HG03558 (cell line): ENCODE data around the gene STAMBPL1.
"Not testable (repeated sequence)": the region's sequence is repeated elsewhere in the genome, so short reads cannot be mapped to it uniquely, and the experiment has no call there.

Experiments used
- ATAC-seq: cut with Tn5 transposase; IDR thresholded peaks from one replicate; pipeline ENCODE4 v1.9.1; 2021; ENCODE audit warnings: moderate number of reproducible peaks; ENCODE audit not compliant: unreplicated experiment; ENCODE audit errors: extremely low read depth

Gene STAMBPL1

DNA sequence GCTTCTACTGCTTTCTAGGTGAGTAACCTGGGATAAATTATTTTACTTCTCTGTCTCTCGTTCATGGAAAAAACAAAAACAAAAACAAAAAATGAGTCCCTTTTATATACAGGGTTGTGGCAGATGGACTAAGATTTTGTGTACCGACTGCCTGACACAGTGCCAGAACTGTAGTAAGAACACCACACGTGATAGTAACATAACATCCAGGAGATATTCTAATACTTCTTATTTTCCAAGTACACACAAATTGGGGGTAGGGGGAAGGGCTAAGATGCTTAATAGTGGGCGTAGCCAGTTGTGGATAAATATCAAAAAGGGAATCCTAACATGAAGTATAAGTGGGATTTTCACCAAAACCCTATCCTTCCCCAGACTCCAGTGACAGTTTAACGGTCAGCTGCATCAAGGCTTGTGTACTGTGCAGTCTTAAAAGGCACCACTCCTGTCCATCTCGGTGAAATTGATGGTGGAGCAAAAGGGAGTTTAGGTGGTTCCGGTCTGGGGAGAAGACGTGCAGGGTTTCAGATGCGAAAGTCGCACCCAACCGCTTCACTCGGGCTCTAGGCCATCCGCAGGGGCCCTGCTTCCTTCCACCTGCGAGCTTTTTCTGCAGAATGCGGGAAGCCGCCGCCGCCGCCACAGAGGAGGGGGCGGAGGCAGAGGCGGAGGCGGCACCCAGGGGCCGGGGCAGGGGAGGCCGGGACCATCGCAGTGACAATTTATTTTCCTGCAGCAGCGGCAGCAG is at the start of gene STAMBPL1:
Gene STAMBPL1, plus strand, starts transcription at position 712 of the 748 bp plus-strand sequence. CDS start 21,464 bp downstream, outside the sequence.
- peak; percentile 18 for ATAC-seq

DNA sequence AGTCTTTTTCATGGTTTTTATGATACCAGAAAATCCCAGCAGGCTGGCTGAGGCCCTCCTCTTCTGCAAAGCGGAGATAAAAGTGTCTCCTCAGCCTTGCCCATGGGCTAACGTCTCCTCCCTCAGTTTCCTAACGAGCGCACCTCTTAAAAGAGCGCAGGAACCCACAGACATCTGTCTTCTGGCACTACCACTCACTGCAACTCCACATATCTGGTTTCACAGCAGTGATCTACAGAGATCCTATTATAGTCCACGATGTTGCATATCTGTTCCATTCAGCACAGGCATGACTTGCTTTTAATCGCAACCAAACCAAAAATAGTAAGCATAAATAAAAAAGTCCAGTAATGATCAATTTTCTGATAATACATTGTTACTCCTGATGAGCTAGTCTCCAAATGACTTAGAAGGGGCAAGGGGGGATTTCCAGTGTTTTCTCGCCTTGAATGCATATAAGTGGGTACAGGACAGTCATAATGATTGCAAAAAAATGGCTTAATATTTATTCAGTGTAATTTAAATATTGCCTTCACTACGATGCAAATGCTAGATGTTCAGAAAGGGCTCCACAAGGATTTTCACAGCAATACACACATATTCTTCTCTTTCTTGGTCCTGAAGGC is 49.3 kb upstream of the STAMBPL1 start:
- ATAC-seq = no peak

DNA sequence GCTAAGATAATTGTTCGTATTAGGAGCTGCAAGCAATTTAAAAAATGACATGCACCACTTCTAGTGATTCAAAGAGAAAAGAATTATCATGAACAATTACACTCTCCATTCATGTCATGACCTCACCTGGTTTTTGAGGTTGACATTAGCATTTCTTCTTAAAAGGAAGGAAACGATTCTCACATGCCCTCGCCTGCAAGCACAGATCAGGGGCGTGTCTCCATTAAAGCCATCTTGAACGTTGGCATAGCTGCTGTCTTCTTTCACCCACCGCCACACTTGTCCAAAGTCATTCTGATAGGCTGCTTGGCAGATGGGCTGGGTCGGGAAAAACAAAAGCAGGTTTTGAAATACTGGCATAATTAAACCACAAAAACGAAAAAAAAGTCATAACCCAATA is 48.3 kb upstream of the STAMBPL1 start:
- ATAC-seq = no peak

DNA sequence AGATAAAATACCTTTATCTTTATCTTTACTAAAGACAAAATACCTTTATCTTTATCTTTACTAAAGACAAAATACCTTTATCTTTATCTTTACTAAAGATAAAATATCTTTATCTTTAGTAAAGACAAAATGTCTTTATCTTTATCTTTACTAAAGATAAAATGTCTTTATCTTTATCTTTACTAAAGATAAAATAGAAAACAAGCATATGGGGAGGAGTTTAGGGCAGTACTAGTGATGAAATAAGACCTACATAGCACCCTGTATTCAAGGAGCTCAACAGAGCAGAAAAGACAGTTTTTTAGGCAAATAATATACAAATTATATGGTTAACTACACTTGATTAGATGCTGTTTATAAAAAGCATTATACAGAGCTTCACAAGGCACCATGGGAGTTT is 47.7 kb upstream of the STAMBPL1 start:
- ATAC-seq = no peak

DNA sequence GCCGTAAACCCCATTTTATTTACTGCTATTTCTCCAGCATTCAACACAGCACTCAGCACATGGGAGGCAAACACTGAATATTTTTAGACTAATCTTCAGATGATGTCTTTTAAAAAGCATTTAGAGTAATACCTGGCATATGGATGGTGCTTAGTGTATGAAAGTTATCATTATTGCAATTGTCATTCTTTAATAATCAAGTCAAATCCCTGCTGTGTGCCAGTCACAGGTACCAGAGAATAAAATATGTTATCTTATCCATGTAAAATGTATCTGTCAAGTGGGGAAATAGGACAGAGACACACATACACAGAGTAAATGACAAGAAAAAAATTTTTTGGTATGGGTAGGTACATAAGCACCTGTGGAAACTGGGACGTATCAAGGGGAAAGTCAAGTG is 46.9 kb upstream of the STAMBPL1 start:
- no peak for ATAC-seq

DNA sequence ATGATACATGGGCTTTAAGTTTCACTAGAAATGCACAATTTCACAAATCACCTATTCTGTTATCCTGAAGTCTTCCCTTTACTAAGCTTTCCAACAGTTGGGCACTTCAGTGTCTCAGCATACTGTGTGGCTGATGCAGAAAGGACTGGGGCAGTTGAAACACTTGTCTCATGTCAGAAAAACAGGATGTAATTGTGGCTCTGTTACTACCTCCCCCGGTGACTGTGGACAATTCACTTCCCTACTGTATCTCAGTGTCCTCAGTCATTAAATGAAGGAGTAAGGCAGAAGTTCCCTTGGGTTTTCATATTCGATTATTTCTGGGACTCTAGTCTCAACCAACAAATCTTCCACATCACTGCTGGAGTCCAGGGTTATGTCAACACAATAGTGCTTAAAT is 46.3 kb upstream of the STAMBPL1 start:
- ATAC-seq = no peak

DNA sequence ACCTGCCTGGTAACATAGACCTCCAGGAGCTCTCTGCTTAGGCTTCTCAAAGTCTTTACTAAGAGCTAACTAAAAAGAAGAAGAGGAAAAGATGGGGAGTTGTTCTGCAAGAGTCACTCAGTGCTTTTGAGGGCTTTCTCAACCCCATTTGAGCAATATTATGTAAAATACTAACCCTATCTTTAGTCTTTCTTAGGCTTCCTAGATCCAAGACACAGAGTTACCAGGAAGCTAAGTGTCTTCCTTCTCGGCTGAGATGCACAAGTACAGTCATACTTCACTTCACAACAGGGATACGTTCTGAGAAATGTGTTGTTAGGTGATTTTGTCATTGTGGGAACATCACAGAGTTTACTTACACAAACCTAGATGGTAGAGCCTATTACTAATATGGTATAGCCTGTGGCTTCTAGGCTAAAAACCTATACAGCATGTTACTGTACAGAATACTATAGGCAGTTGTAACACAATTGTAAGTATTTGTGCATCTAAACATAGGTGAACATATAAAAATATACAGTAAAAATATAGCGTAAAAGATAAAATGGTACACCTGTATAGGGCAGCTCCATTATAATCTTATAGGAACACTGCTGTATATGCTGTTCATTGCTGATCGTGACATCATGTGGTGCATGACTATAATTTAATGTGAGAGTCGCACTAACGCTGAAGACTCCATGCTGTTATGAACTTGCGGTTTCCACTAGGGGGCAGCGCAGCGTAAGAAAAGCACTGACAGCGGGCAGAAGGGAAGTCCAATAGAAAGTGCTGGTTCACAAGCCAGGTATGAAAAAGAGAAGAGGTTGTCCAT is 44.7 kb upstream of the STAMBPL1 start:
- ATAC-seq = no peak

DNA sequence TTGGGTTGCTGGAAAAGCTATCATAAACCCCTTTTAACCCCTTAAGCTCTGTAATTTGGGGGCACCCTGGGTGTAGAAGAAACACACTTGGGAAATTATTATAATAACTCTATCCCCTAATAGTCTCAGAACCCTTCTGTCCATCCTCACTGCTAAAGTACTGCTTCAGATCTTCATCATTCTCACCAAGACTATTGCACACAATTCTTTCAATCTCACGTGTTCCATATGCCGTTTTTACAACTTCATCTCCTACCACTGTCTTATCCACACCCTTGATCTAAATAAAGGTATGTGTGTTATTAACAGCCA is 44.2 kb upstream of the STAMBPL1 start:
- no peak for ATAC-seq

DNA sequence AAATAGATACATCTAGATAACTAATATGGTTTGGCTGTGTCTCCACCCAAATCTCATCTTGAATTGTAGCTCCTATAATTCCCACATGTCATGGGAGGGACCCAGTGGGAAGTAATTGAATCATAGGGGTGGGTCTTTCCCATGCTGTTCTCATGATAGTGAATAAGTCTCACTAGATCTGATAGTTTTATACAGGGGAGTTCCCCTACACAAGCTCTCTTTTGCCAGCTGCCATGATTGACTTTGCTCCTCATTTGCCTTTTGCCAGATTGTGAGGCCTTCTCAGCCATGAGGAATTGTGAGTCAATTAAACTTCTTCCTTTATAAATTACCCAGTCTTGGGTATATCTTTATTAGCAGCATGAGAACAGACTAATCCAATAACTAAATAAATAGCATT is 42.4 kb upstream of the STAMBPL1 start:
- not testable (repeated sequence) for ATAC-seq

DNA sequence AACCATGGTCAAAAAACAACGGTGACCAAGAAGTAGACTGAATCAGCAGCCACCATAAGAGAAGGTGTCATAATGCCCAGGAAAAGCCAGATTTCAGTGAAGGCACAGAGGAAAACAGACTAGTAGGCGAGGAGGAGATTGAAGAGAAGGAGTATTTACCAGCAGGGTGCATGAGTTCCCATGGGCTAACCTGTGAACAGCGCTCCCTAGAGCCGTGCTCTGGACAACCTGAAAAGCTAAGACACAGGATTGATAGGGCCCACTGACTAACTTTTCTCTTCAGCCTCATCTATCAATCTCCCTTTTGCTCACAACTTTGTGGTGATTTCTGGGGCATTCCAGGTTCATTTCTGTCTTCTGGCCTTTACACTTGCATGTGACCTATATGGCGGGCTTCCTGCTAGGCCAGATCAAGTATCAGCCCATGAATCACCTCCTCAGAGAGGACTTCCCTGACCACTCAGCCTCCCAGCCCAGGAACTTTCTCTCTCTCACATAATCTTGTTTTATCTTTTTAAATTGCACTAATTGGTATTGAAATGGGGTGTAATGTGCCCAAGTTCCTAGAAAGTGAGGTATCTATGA is 41.2 kb upstream of the STAMBPL1 start:
- ATAC-seq = no peak

DNA sequence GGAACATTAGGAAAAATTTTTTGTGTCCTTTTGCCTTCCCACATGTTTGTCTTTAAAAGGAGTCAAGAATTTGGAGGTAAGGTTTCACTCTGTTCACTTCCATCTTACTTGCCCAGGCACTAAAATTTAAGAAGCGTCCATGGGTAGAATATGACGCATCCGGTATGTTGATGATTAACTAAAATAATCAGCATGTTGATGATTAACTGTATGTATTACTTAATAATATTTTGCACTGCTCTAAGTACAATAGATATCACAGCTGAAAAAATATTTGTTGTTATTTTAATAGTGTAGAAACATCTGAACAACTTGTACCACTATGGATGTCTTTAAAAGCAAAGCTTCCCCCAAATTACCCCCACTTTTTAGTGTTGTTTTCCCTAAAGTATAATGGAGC is 39.9 kb upstream of the STAMBPL1 start:
- no peak for ATAC-seq

DNA sequence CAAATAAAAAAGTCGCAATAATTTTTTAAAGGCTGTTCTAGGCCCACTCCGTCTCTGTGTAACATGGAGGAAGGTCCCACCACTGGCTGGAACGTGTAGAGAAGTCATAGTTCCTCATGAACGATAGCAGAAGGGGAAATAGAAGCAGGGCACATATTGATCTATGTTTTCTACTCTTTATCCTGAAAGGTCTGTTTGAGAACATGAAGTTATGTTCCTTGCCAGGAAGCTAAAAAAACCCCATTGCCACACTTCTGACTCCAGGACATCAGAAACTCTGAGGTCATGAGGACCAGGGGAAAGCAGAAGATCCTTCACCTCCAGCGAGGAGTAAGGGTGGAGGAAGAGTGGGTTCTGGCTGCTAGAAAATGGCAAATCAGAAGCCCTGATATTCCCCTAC is 39.2 kb upstream of the STAMBPL1 start:
- ATAC-seq = no peak

DNA sequence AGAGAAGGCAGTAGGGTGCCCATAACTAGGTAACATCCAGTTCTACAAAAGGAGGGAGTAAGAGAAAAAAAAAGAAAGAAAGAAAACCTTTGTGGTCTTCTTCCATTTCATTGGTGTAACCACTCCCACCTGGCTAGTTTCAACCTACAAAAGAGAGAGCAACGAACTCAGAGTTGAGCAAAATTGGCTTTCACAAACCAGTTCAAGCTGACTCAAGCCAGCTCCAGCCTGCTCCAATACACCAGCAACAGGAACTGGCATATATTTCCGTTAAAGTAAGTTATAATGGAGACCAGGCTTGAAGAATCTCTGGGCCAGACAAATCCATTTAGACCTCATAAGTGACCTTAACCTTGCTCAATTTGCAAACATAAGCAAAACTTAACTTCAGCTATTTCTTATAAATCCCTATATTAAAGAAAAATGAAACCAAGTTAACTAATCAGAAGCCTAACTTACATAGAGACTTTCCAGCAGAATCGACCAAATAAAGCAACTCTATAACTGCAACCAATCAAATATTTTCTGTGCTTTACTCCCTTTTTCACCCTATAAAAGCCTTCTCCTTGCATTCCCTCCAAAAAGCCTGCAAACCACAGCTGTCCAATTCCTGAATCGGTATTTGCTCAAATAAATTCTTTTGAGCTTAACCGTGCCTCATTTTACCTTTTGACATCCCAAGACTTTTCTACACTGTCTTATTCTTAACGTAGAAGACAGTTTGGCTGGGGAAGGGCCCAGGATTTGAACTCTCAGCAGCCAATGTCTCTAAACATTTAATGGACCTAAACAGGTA is 38.5 kb upstream of the STAMBPL1 start:
- ATAC-seq = no peak

DNA sequence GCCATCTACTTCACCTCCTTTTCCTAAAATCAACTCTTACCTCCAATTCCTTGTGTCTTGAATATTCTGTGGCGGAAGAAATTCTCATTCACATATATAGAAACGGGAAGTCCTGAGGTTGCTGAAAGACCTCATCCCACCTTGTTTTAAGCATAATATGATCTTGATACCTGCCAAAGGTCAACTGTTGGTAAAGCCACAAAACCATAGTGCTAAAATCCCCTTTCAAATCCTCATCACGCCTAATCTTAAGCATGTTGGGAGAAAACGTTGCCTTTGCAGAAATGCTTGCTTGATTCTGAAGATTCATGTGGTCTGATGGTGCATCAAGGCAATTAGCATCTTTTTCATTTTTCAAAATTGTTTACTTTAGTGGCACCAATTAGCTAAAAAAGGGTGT is 36.9 kb upstream of the STAMBPL1 start:
- no peak for ATAC-seq

DNA sequence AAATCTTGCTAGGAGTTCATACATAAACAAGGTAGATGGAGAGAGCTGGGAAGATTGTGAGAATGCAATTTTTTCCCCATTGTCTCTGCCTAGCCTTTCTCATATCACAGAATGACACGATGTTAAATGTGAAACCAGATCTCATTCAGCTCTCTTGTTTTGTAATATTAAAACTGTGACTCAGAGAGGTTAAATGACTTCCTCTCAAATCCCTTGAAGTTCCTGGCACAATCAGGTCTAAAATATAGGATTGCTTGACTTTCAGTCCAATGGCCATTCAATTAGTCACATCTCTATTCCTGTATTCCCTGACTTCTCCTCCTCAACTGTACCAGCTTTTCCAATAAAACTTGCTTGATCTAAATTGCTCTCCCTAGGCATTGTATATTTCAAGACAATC is 31.5 kb upstream of the STAMBPL1 start:
- ATAC-seq = no peak

DNA sequence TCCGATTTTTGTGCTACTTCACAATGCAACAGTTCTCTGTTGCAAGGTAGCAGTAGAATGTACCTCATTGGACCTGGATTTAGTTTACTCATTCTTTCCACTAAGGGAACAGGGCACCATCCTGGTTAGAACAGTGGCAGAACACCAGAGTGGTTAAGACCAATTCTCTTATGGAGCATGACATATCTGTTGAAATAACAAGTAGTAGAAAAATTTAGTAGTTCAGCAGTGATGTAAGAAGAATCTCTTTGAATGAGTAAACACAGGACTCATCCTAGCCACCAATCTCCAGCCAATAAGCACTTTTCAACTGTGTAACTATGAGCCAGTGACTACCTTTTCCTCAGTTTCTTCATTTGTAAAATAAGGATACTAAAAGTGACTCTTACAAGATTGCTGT is 30.8 kb upstream of the STAMBPL1 start:
- ATAC-seq = no peak

DNA sequence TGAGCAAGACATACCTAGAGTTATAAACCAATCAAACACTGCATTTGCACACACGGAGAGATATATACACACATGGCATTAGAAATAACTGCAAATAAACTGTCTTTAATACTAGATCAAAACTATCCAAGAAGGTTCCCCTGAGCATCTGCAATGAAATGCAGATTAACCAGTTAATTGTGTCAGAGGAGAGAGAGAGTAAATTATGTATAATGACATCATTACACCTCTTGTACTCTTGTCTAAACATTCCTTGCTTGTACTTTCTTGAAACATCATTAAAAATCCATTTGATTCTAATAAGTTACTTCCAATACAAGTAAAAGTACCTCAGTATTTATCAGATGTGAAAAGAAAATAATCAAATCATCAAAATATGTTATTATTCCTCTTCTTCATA is 29.3 kb upstream of the STAMBPL1 start:
- ATAC-seq = no peak

DNA sequence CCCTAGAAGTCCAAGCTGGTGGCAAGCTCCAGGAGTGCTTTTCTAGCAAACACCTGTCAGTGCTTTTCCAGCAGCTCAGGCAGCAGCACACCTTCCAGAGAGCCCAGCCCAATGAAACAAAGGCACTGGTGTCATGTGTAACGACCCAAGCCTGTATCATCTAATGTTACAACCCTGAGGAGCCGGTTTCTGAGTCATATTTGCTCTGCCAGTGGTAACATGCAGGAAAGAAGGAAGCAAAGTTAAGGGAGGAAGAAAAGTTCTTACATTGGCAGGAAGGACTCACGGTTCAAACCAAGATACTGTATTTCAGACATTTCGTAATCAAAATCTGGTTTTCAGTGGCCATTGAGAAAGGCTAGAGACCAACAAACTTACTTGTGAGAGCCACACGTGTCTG is 28.3 kb upstream of the STAMBPL1 start, which contains the start of gene ANKRD22:
Gene ANKRD22, minus strand, starts transcription at position 139 of the 400 bp plus-strand sequence. CDS start 237 bp downstream, outside the sequence.
- no peak for ATAC-seq

DNA sequence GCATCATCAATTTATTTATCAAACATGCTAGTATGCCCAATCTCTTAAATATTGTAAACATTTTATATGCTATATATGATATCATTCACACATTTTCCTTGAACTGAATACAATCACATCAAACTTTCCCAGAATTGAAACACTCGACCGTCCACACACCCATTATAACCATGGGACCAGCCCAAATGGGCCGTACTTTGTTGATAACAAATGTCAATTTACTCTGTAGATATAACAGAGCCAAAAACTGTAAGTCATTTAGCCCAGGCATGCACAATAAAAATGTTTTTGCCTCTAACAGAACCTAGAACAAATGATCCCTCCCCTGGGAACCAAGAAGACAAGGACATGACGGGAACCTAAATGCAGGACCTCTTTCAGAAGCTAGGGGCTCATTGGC is 27.7 kb upstream of the STAMBPL1 start:
- ATAC-seq = no peak
